ENCODE results near the gene C19orf25. TPM values are rescaled to one million over a fixed set of nuclear protein-coding genes. Genes with fewer than 3 reads are reported as not detected.

The C19orf25 gene
- total and polyA plus RNA-seq, 10 of the 15 experiments (the other 5 are each of a cell fraction or from before 2014, with no cell fraction given): 1.2 to 67.0 (median 25.6) TPM

GRCh38 chr19:1492474-1493006, 13.5 kb upstream of the C19orf25 start (continued):
- TF ChIP-seq, protein P1, sequence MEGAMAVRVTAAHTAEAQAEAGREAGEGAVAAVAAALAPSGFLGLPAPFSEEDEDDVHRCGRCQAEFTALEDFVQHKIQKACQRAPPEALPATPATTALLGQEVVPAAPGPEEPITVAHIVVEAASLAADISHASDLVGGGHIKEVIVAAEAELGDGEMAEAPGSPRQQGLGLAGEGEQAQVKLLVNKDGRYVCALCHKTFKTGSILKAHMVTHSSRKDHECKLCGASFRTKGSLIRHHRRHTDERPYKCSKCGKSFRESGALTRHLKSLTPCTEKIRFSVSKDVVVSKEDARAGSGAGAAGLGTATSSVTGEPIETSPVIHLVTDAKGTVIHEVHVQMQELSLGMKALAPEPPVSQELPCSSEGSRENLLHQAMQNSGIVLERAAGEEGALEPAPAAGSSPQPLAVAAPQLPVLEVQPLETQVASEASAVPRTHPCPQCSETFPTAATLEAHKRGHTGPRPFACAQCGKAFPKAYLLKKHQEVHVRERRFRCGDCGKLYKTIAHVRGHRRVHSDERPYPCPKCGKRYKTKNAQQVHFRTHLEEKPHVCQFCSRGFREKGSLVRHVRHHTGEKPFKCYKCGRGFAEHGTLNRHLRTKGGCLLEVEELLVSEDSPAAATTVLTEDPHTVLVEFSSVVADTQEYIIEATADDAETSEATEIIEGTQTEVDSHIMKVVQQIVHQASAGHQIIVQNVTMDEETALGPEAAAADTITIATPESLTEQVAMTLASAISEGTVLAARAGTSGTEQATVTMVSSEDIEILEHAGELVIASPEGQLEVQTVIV (IDR thresholded peaks at IDR 0.05; ENCODE audit: borderline replicate concordance, partially characterized antibody): no peak

DNA sequence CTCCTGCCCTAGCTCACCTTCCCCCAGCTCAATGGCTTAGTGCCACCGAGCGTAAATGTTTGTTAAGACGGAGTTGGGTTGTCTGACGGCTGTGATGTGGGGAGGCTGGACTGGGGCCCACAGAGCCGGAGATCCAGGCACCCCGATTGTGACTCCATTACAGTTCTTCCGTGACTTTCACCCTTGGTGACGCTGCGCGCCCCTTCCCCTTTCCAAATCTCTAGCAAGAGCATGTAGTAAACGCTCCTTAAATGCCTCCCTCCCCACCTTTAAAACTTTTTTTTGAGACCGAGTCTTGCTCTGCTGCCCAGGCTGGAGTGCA, 12.8 kb upstream of the C19orf25 start:
- BruUV-seq (replicated peaks): no TSS peak
- DNase-seq (ENCODE audit: low read depth, low spot score) (no peak), ATAC-seq (no peak), FAIRE-seq (no peak)
- Histone ChIP-seq H3K36me3 (ENCODE audit: control insufficient read depth in 2 of 2, insufficient read depth in 2 of 2, low read length in 1 of 2) (no peaks in the 10 kb centered on the region), H3K9me3 (replicated peaks; ENCODE audit: control insufficient read depth, insufficient read depth, low read length) (no peaks in the 10 kb centered on the region), H3K27me3 (replicated peaks in 1 of 2; ENCODE audit: control insufficient read depth in 2 of 2, insufficient read depth in 2 of 2, low read length in 1 of 2) (no peaks in the 10 kb centered on the region; a peak in 1 of 4 replicates), H4K20me1 (ENCODE audit: control insufficient read depth, insufficient read depth) (no peaks in the 10 kb centered on the region), H2AFZ (ENCODE audit: control insufficient read depth, low read depth, low read length) (no peak overlapping the region), H3K79me2 (ENCODE audit: control insufficient read depth, insufficient read depth, low read length) (no peaks in the 10 kb centered on the region), H3K4me2 (ENCODE audit: control insufficient read depth, insufficient read depth) (no peak overlapping the region), H3K4me1 (ENCODE audit: control insufficient read depth, insufficient read depth, low read length) (no peaks in the 10 kb centered on the region; the same call in 1 of the 2 replicates), H3K9ac (ENCODE audit: control insufficient read depth, insufficient read depth, low read length) (no peak overlapping the region), H3K4me3 (no peak overlapping the region), H3K27ac (ENCODE audit: control insufficient read depth, insufficient read depth) (no peak overlapping the region)
- 64% methylated on average over 12 of the region's 12 CpGs for WGBS (ENCODE audit: insufficient coverage, insufficient replicate concordance, low lambda C conversion rate, missing lambda C conversion rate)
- in situ Hi-C loops (cut with MboI) (no loop called here), intact Hi-C loops (cut with micrococcal nuclease; ENCODE audit: unreplicated experiment) (no loop called here)
- ChIA-PET RAD21 (ENCODE audit: unreplicated experiment) (no interaction called here), CTCF (no interaction called here), SMC1A (ENCODE audit: uncharacterized antibody, unreplicated experiment) (no interaction called here), POLR2A (no interaction called here)
- TF ChIP-seq NFYB (IDR thresholded peaks at IDR 0.05; ENCODE audit: insufficient read depth, low read depth, low read length) (no peak), POLR2AphosphoS5 (IDR thresholded peaks at IDR 0.05; ENCODE audit: low read length) (no peak), LARP7 (IDR thresholded peaks at IDR 0.05) (no peak), ZBTB33 (IDR thresholded peaks at IDR 0.05) (no peak), SMC3 (IDR thresholded peaks at IDR 0.05; ENCODE audit: borderline replicate concordance, low read length) (no peak), ZBED1 (IDR thresholded peaks at IDR 0.05; ENCODE audit: borderline replicate concordance) (no peak), ZBTB11 (CRISPR knock-in tag; IDR thresholded peaks at IDR 0.05) (no peak), HCFC1 (IDR thresholded peaks at IDR 0.05; ENCODE audit: low read length) (no peak)
- TF ChIP-seq, protein P2, sequence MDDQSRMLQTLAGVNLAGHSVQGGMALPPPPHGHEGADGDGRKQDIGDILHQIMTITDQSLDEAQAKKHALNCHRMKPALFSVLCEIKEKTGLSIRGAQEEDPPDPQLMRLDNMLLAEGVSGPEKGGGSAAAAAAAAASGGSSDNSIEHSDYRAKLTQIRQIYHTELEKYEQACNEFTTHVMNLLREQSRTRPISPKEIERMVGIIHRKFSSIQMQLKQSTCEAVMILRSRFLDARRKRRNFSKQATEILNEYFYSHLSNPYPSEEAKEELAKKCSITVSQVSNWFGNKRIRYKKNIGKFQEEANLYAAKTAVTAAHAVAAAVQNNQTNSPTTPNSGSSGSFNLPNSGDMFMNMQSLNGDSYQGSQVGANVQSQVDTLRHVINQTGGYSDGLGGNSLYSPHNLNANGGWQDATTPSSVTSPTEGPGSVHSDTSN (IDR thresholded peaks at IDR 0.05; ENCODE audit: insufficient replicate concordance, low read depth, low read length): no peak

Data from GM12878 (cell line).